H9 (cell line): ENCODE results near the gene OOEP. TPM values are rescaled to one million over a fixed set of nuclear protein-coding genes. Genes with fewer than 3 reads are reported as not detected.

ENCODE experiments used
- DNase-seq: peaks from one replicate; pipeline ENCODE4 v3.0.0-alpha.2; 2017
- H2AFZ ChIP-seq: one replicate; pipeline ENCODE4 v1.6.1; 2013; ENCODE audit warnings: mild to moderate bottlenecking, low read length, control low read depth, moderate library complexity
- H2AK5ac ChIP-seq: 2 replicates; pipeline ENCODE4 v1.6.1; 2013; ENCODE audit warnings: low read length, control low read depth, mixed read lengths; ENCODE audit not compliant: insufficient read length
- H2BK120ac ChIP-seq: one replicate; pipeline ENCODE4 v1.6.1; 2013; ENCODE audit warnings: low read depth, mild to moderate bottlenecking, low read length, control low read depth, inconsistent platforms; ENCODE audit not compliant: poor library complexity, severe bottlenecking
- H2BK12ac ChIP-seq: 2 replicates; pipeline ENCODE4 v1.6.1; 2013; ENCODE audit warnings: low read length, control low read depth, mixed read lengths, low read depth; ENCODE audit not compliant: insufficient read length
- H2BK15ac ChIP-seq: 2 replicates; pipeline ENCODE4 v1.6.1; 2013; ENCODE audit warnings: low read depth, low read length, control low read depth
- H2BK20ac ChIP-seq: one replicate; pipeline ENCODE4 v1.6.1; 2013; ENCODE audit warnings: low read depth, mild to moderate bottlenecking, low read length, control low read depth, inconsistent platforms; ENCODE audit not compliant: poor library complexity, severe bottlenecking
- H2BK5ac ChIP-seq: 2 replicates; pipeline ENCODE4 v1.6.1; 2013; ENCODE audit warnings: low read length, control low read depth, mixed read lengths; ENCODE audit not compliant: insufficient read length
- H3K14ac ChIP-seq: 2 replicates; pipeline ENCODE4 v1.6.1; 2013; ENCODE audit warnings: low read length, control low read depth; ENCODE audit not compliant: insufficient read depth
- H3K18ac ChIP-seq: 2 replicates; pipeline ENCODE4 v1.6.1; 2013; ENCODE audit warnings: low read depth, mild to moderate bottlenecking, mixed read lengths, low read length, control low read depth; ENCODE audit not compliant: insufficient read length
- H3K23ac ChIP-seq: 2 replicates; pipeline ENCODE4 v1.6.1; 2013; ENCODE audit warnings: low read length, control low read depth, mixed read lengths, low read depth; ENCODE audit not compliant: insufficient read length
- H3K23me2 ChIP-seq: 2 replicates; pipeline ENCODE4 v1.6.1; 2013; ENCODE audit warnings: low read depth, mild to moderate bottlenecking, mixed read lengths, low read length, control low read depth; ENCODE audit not compliant: insufficient read length, poor library complexity, severe bottlenecking
- H3K27ac ChIP-seq: 2 replicates; pipeline ENCODE4 v1.5.1; 2013; ENCODE audit warnings: low read length, control low read depth, mixed read lengths, low read depth; ENCODE audit not compliant: insufficient read length
- H3K27me3 ChIP-seq: 2 replicates; pipeline ENCODE4 v1.6.1; 2013; ENCODE audit warnings: low read length, control low read depth, inconsistent platforms; ENCODE audit not compliant: insufficient read depth
- H3K4ac ChIP-seq: 2 replicates; pipeline ENCODE4 v1.6.1; 2013; ENCODE audit warnings: low read depth, mild to moderate bottlenecking, control low read depth, inconsistent platforms, low read length, moderate library complexity
- H3K4me1 ChIP-seq: 2 replicates; pipeline ENCODE4 v1.6.1; 2013; ENCODE audit warnings: low read length, control low read depth, inconsistent platforms; ENCODE audit not compliant: insufficient read depth
- H3K4me2 ChIP-seq: 2 replicates; pipeline ENCODE4 v1.6.1; 2013; ENCODE audit warnings: low read length, control low read depth, mixed read lengths; ENCODE audit not compliant: insufficient read length, insufficient read depth
- H3K56ac ChIP-seq: 2 replicates; pipeline ENCODE4 v1.6.1; 2013; ENCODE audit warnings: low read depth, mild to moderate bottlenecking, mixed read lengths, low read length, control low read depth; ENCODE audit not compliant: insufficient read length
- H3K79me1 ChIP-seq: 2 replicates; pipeline ENCODE4 v1.6.1; 2013; ENCODE audit warnings: low read depth, mild to moderate bottlenecking, moderate library complexity, low read length, control low read depth, inconsistent platforms; ENCODE audit not compliant: insufficient read depth, poor library complexity, severe bottlenecking
- H3K79me2 ChIP-seq: 2 replicates; pipeline ENCODE4 v1.6.1; 2013; ENCODE audit warnings: low read length, control low read depth, inconsistent platforms; ENCODE audit not compliant: insufficient read depth
- H3K9ac ChIP-seq: 2 replicates; pipeline ENCODE4 v1.6.1; 2013; ENCODE audit warnings: low read length, control low read depth, mixed read lengths; ENCODE audit not compliant: insufficient read length; ENCODE audit errors: extremely low read depth
- H3K9me3 ChIP-seq: one replicate; pipeline ENCODE4 v1.6.1; 2013; ENCODE audit warnings: low read depth, low read length, inconsistent platforms; ENCODE audit not compliant: control insufficient read depth
- H3T11ph ChIP-seq: one replicate; pipeline ENCODE4 v1.6.1; 2013; ENCODE audit warnings: mild to moderate bottlenecking, low read length, control low read depth, inconsistent platforms
- H4K20me1 ChIP-seq: one replicate; pipeline ENCODE4 v1.6.1; 2013; ENCODE audit not compliant: control insufficient read depth, insufficient read length, insufficient read depth
- H4K5ac ChIP-seq: 2 replicates; pipeline ENCODE4 v1.6.1; 2013; ENCODE audit warnings: low read depth, mild to moderate bottlenecking, mixed read lengths, low read length, control low read depth; ENCODE audit not compliant: insufficient read length
- H4K8ac ChIP-seq: replicated peaks from 2 replicates; pipeline ENCODE4 v1.6.1; 2013; ENCODE audit warnings: low read length, control low read depth, mixed read lengths, low read depth; ENCODE audit not compliant: insufficient read length
- H4K91ac ChIP-seq: 2 replicates; pipeline ENCODE4 v1.6.1; 2013; ENCODE audit warnings: low read depth, mild to moderate bottlenecking, moderate library complexity, mixed read lengths, low read length, control low read depth; ENCODE audit not compliant: insufficient read length
- H3K27ac Mint-ChIP-seq, 3 experiments: 2 replicates in 2 of 3; 3 replicates in 1 of 3; pipeline ENCODE4 v1.8.0; 2020 to 2021; ENCODE audit warnings: mixed read lengths in 3 of 3, mild to moderate bottlenecking in 1 of 3, moderate library complexity in 1 of 3
- H3K27me3 Mint-ChIP-seq: 2 replicates; pipeline ENCODE4 v1.8.0; 2021; ENCODE audit warnings: low read depth, mild to moderate bottlenecking, moderate library complexity, mixed read lengths
- H3K36me3 Mint-ChIP-seq, 3 experiments: 2 replicates in 2 of 3; 3 replicates in 1 of 3; pipeline ENCODE4 v1.8.0; 2020 to 2021; ENCODE audit warnings: low read depth in 3 of 3, mixed read lengths in 3 of 3; ENCODE audit not compliant: insufficient read depth in 1 of 3
- H3K4me1 Mint-ChIP-seq, 2 experiments: 2 replicates each; pipeline ENCODE4 v1.8.0; 2020; ENCODE audit warnings: mixed read lengths in 2 of 2
- H3K4me3 Mint-ChIP-seq, 2 experiments: 2 replicates in 1 of 2; 3 replicates in 1 of 2; pipeline ENCODE4 v1.8.0; 2020 to 2021; ENCODE audit warnings: mild to moderate bottlenecking in 2 of 2, mixed read lengths in 2 of 2, moderate library complexity in 1 of 2
- H3K9me3 Mint-ChIP-seq, 2 experiments: 2 replicates in 1 of 2; 3 replicates in 1 of 2; pipeline ENCODE4 v1.8.0; 2020; ENCODE audit warnings: mild to moderate bottlenecking in 2 of 2, mixed read lengths in 2 of 2, moderate library complexity in 1 of 2
- CTCF ChIP-seq: fragments of 200-600 bp; sonication (generic); conservative IDR thresholded peaks from 3 replicates; pipeline ENCODE4 v1.8.0; 2021; ENCODE audit warnings: antibody characterized with exemption, mild to moderate bottlenecking
- WGBS: extraction: QIAGEN DNeasy Blood & Tissue Kit; methylation state at CpG from one replicate; pipeline ENCODE4 v1.1.7; 2013; ENCODE audit warnings: missing lambda C conversion rate, low lambda C conversion rate, mixed read lengths; ENCODE audit not compliant: insufficient read length; ENCODE audit errors: extremely low coverage; 5-methylcytosine and 5-hydroxymethylcytosine counted together
- total RNA-seq: library from RNA; stranded (reverse); gene quantifications from 2 replicates; pipeline ENCODE4 v1.2.1, GENCODE V29; 2021

OOEP gene
- total RNA-seq, 1 experiment from 2014 or later, result not detected

- H2BK5ac ChIP-seq, result no peak overlapping the region
- H3K9ac ChIP-seq, result no peak overlapping the region
- no peak overlapping the region for H3K14ac ChIP-seq
- no peak overlapping the region for H3K27ac Mint-ChIP-seq
- no peak overlapping the region for H3K4ac ChIP-seq
- no peak overlapping the region for H4K5ac ChIP-seq
- H2AK5ac ChIP-seq, result no peak overlapping the region
- no CpG with 5 or more reads among the region's 3 CpGs for WGBS
- H3K4me2 ChIP-seq, result no peak overlapping the region
- TF ChIP-seq CTCF, result no peak
- H2BK20ac ChIP-seq, result no peak overlapping the region
- H2AFZ ChIP-seq, result no peak overlapping the region
- H4K8ac ChIP-seq, result no peak overlapping the region
- DNase-seq, result no peak
- H3K9me3 Mint-ChIP-seq, result no peaks in the 10 kb centered on the region
- no peak overlapping the region for H3K56ac ChIP-seq
- H4K91ac ChIP-seq, result no peak overlapping the region
- no peak overlapping the region for H3K4me3 Mint-ChIP-seq
- H3K23ac ChIP-seq, result no peak overlapping the region
- H2BK12ac ChIP-seq, result no peak overlapping the region
- H3K23me2 ChIP-seq, result no peaks in the 10 kb centered on the region
- H3K4me1 Mint-ChIP-seq, result no peaks in the 10 kb centered on the region
- no peaks in the 10 kb centered on the region for H3K27me3 Mint-ChIP-seq
- no peaks in the 10 kb centered on the region for H3K27me3 ChIP-seq
- H3K4me1 ChIP-seq, result no peaks in the 10 kb centered on the region
- H3K79me1 ChIP-seq, result no peaks in the 10 kb centered on the region
- no peaks in the 10 kb centered on the region for H3K79me2 ChIP-seq
- no peak overlapping the region for H2BK15ac ChIP-seq
- H3K18ac ChIP-seq, result no peak overlapping the region
- no peaks in the 10 kb centered on the region for H3K9me3 ChIP-seq
- H3K36me3 Mint-ChIP-seq, result no peaks in the 10 kb centered on the region
- H4K20me1 ChIP-seq, result no peaks in the 10 kb centered on the region
- no peak overlapping the region for H3K27ac ChIP-seq
- H3T11ph ChIP-seq, result no peak overlapping the region
- H2BK120ac ChIP-seq, result no peak overlapping the region
These were observed 43.4 kb upstream of the OOEP start for GRCh38 chr6:73413102-73413501.
